ENCODE data around the gene FBXO34.
"Not testable (repeated sequence)": the region's sequence is repeated elsewhere in the genome, so short reads cannot be mapped to it uniquely, and the experiment has no call there.

FBXO34 gene

DNA sequence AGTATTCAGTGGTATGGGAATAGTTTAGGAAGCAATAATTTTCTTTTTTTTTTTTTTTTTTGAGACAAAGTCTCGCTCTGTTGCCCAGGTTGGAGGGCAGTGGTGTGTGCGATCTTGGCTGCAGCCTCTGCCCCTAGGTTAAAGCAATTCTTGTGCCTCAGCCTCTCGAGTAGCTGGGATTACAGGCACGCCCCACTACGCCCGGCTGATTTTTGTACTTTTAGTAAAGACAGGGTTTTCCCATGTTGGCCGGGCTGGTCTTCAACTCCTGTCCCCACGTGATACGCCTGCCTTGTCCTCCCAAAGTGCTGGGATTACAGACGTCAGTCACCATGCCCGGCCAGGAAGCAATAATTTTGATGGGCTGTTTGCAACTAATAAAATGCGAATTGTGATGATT is 78.3 kb downstream of the FBXO34 start:
- DNase-seq: no peak

DNA sequence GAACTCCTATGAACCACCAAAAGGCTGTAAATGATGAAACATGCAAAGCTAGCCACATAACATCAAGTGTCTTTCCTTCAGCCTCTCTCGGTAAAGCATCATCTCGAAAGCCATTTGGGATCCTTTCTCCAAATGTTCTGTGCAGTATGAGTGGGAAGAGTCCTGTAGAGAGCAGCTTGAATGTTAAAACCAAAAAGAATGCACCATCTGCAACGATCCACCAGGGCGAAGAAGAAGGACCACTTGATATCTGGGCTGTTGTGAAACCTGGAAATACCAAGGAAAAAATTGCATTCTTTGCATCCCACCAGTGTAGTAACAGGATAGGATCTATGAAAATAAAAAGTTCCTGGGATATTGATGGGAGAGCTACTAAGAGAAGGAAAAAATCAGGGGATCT is 79.2 kb downstream of the FBXO34 start:
- no peak for DNase-seq

DNA sequence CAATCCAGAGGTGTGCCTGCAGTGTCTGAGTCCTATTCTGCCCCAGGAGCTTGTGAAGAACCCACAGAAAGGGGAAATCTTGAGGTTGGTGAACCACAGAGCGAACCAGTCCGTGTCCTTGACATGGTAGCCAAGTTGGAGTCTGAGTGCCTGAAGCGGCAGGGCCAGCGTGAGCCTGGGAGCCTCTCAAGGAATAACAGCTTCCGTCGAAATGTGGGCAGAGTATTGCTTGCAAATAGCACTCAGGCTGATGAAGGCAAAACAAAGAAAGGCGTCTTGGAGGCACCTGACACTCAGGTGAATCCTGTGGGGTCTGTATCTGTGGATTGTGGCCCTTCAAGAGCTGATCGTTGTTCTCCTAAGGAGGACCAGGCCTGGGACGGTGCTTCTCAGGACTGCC is 79.9 kb downstream of the FBXO34 start:
- DNase-seq: no peak

DNA sequence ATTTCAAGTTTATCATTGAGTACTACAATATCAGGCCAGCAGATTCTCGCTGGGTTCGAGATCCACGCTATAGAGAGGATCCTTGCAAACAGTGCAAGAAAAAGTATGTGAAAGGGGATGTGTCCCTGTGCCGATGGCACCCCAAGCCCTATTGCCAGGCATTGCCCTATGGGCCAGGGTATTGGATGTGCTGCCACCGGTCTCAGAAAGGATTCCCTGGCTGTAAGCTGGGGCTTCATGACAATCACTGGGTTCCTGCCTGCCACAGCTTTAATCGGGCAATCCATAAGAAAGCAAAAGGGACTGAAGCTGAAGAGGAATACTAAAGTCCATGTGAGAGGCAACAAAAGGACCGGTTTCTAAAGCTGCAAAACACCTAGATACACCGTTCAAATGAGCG is 81.0 kb downstream of the FBXO34 start:
- DNase-seq: no peak

DNA sequence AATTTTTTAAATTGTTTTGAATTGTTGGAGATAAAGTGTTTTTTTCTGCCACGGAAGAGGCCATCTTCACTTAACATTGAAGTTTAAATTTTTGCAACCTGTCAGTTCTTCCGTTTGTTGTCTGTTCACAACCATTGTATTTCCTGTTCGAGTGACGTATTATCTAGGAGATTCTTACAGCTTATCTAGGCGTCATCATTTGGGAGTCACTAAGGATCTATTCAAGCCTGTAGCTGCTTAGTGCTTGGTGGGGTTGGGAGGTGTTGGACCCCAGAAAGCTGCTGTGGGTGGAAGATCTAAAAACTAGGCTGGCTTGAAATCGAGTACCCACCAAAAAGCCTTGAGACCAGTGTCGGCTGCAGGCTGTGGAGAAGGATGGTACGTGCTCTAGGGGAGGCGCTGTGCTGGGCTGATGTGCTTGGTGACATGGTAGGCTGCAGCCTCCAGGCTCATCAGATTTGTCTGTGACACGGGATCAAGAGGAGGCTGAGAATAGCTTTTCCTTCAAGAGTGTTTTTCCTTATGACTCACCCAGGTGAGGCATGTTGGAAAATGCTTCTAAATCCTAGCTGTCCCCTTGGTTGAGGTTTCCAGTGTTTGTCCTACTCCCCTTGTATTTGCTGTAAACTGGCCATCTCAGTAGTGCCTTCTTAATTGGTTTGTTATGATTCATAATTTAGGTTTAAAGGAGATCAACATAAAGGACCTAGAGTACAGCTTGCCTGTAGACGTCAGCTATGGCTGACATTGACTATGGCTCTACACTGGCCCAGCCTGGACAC is 82.7 kb downstream of the FBXO34 start:
- no peak for DNase-seq

DNA sequence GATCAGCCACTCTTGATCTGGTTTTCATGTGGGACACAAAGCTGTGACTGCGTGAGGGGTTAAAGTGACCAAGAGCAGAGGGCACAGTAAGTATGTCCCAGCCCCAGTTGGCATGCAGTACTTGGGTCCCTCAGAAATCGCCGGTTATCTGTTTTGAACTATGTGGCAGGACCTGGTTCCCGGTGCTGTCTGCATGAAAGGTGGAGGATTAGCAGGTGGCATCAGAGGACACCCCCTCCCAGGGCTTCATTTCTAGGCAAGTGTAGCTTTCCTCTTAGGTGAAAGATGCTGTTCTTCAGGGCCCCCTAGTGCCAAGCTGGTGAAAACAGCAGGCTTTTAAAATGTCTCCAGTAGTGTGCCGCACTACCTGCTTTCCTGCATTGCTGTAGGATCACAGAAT is 83.3 kb downstream of the FBXO34 start:
- DNase-seq: no peak

DNA sequence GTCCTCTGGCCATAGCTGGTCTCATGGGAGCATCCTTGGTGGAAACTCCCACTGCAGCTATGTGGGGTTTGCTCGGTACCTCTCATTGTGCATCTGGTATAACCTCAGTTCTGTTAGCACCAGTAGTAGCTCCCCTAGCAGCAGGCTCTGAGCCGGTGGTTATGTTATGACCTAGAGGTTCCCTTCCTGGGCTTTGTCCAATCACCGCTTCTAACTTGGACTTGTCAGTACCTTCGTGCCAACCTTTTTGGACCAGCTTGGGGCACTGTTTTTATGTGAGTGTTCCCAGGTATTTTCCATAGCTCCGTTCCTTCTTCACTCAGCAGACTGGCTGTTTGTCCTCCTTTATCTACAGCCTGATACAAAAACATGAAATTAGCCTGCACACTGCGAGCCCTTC is 84.7 kb downstream of the FBXO34 start:
- DNase-seq: no peak

DNA sequence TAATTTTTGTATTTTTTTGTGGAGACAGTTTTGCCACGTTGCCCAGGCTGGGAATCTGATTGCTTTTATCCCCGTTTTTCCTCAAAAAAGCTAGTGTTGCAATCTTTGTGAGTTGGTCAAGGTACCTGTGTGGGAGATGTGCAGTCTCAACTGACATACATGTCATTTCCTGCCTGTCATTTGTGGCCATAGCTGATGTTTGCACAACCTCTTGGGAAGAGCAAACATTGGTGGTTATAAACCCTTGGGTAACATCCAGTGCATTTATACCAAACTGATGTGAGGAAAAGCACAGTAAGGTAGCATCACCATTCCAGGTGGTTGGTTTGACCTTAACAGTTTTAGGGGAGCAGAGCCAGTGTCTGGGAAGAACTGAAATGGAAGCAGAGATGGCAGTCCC is 85.7 kb downstream of the FBXO34 start:
- no peak for DNase-seq

DNA sequence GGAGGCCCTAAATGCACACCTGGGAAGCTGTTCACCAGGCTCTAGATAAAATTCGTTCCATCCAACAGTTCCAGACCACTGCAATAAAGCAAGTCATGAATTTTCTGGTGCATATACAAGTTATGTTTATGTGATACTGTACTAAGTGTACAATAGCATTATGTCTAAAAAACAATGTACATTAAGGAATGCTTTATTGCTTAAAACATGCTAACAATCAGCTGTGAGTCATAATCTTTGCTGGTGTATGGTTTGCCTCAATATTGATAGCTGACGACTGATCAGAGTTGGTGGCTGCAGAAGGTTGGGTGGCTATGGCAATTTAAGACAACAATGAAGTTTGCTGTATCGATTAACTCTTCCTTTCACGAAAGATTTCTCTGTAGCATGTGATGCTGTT is 88.1 kb downstream of the FBXO34 start:
- DNase-seq: no peak

DNA sequence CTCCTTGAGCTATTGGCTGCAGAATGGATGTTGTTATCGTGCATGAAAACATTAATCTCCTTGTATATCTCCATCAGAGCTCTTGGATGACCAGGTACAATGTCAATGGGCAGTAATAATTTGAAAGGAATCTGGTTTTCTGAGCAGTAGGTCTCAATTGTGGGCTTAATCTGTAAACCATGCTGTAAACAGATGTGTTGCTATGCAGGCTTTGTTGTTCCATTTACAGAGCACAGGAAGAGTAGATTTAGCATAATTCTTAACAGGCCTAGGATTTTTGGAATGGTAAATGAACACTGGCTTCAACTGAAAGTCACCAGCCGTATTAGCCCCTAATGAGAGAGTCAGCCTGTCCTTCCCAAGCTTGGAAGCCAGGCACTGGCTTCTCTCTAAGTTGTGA is 90.0 kb downstream of the FBXO34 start:
- no peak for DNase-seq

DNA sequence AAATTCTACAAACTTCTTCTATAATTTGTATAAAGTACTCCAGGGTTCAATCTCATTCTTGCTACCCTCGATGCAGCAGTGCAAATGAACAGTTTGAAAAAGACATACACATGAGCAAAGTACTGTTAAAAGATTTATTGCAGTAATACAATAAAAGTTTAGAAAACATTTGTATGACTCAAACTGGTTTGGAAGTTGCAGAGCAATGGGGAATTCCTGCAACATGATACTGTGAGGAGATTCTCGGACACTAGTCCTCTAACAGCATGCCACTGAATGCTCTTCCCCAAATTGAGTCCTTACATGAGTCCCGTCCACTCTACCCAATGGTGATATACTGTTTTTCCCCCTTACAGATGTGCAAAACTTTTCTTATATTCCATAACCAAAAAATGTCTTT is 95.0 kb downstream of the FBXO34 start:
- DNase-seq: no peak

DNA sequence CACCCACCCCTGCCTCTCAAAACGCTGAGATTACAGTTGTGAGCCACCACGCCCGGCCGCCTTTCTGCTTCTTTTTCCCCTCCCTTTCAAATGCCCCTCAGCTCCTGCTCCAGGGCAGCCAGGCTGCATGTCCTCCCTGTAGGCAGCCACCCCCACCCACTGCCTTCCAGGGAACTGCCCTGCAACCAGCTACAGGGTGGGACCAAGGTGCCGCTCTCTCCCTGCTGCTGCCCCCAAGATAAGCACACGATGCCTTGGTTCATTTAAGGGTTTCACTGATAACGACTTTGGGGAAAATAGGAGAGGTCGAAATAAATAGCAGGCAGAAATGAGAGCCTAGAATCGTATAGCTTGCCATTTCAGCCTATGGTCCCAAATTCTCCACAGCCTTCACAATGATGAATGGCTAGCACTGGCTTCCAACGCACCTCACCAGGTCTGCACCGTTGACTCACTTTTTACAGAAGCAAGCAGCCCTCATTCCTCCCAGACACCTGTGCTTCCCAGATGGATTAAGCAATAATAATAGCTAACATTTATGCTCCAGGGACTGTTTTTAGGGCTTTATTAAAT is 99.7 kb downstream of the FBXO34 start:
- no peak for DNase-seq

DNA sequence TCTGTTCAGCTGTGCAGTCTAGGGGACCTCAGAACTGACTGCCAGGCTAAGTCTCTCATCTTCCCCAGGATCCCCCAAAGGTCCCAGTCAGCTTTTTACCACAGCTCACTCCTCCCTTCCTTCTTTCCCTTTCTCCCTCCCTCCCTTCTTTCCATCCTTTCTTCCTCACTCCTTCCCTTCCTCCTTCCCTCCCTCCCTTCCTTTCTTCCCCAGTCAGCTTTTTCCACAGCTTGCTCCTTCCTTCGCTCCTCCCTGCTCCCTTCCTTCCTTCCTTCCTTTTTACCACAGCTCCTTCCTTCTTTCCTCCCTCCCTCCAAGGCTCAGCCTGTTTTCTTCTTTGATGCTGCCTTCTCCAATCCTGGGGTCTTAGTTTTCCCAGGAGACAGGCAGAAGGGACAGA is 101.2 kb downstream of the FBXO34 start:
- DNase-seq: no peak

DNA sequence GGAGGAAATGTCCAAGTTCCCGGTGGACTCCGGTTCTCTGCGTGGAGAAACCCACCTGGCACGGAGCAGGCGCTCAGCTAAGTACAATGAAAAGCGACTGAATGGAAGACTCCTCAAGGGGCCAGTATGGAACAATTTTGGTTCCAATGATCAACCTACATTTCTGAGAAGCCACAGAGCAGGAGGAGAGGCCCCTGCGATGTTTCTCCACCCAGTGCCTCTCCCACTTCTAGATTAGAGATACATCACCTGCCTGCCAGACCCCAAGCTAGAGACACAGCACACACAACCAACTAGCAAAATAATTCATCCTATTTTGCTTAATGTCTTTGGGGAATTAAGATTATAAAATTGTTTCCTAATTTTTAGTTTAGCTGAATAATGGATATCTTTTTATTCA is 101.6 kb downstream of the FBXO34 start:
- DNase-seq: no peak

DNA sequence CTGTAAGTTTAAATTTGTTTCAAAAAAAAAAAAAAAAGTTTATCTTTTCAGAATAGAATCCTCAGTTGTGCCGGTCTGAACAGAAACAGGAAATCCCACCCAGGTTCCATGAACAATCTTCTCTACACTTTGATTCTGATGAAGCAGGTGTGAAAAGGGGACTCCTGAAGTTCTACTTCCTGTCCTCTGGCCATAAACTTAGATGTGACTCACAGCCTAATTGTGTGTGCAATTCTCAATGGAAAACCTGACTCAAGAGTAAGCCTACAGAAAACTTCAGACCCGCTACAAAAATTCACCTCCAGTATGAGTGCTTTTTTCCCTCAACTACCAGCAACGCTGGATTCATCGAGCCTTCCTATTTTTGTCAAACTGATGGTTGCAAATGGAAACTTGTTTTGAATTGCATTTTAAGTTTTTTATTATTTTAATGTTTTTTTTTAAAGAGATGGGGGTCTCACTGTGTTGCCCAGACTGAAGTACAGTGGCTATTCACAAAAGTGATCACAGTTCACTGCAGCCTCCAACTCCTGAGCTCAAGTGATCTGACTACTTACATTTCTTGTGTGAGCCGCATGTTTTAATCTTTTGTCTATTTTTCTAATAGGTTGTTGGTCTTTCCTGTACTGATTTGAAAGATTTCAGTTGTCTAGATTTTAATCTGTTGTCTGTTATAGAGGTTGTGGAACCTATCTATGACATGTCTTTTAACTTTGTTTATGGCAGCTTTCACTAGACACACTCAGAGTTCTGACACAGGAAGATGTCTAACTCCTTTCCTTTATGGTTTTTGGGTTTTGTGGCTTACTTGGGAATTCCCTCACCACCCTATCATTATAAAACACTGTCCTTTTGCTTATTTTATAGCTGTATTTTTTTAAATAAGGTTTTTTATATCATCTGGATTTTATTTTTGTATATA is 102.8 kb downstream of the FBXO34 start:
- no peak for DNase-seq

DNA sequence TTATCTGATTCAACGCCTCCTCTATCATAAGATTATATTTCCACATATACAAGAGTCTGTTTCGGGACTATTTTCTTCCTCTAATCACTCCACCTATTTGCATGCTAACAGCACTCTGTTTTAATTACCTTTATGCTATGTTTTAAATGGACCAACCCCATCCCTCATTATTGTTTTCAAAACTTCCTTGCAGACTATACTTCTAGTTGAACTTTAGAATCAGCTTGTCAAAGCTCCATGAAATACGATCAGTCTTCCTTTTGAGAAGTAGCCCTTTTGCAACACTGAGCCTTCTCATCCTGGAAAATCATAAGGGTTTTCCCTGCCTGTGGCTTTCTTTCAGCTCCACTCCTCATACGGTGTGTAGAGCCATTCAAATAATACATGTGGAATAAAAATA is 103.5 kb downstream of the FBXO34 start:
- DNase-seq: no peak

DNA sequence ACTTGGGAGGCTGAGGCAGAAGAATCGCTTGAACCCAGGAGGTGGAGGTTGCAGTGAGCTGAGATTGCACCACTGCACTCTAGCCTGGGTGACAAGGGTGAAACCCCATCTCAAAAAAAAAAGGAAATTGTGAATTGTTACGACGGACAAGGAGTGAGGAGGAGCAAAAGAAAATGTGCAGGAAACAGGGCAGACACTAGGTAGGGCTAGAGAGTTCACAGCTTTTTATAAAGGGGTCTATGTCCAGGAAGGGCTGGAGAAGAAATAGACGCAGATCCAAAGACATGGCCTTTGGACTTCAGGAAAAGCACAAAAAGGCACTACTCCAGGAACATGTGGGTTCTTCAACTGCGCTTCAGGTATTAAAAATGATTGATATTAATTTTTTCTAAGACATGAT is 106.0 kb downstream of the FBXO34 start:
- DNase-seq: no peak

DNA sequence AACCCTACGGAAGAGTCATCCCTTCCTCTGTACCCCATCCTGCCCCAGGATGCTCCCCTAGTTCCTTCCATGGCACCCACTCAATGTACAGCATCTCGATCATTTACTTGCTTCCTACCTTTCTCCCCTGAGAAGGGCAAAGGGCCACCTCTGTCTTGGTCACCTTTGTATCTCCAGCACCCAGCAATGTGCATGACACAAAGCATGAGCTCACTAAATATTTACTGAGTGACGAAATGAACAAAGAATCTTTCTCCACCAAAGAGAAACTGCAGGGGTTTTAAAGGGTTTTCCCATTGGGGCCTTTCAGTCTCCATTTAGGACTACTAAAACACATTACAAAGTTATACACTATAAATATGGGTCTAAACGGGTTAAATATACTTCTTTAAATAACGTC is 109.8 kb downstream of the FBXO34 start:
- DNase-seq: no peak

DNA sequence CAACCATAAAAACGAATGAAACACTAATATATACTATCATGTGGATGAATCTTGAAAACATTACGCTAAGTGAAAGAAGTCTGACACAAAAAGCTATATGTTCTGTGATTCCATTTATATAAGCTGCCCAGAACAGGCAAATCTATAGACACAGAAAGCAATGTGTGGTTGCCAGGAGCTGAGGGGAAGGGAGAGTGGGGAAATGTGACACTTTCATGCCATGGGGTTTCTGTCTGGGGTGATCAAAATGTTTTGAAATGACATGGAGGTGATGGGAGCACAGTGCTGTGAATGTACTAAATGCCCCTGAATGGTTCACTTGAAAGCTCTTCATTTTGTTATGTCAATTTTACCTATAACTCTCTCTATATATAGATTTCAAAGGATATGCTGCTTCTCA is 110.3 kb downstream of the FBXO34 start:
- DNase-seq: no peak

DNA sequence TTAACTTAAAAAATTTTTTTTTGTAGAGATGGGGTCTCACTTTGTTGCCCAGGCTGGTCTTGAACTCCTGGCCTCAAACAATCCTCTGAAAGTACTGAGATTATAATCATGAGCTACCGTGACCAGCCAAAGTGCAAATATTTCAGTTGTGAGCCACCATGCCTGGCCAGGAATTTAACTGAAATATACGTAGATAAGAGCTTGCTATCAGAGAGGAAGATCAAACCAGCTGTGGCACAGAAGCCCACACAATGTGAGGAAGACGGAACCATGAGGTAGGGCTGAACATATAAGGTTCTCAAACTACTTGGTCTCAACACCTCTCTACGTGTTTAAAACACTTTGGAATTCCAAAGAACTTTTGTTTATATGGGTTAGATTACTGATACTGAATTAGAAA is 111.3 kb downstream of the FBXO34 start:
- DNase-seq: no peak

DNA sequence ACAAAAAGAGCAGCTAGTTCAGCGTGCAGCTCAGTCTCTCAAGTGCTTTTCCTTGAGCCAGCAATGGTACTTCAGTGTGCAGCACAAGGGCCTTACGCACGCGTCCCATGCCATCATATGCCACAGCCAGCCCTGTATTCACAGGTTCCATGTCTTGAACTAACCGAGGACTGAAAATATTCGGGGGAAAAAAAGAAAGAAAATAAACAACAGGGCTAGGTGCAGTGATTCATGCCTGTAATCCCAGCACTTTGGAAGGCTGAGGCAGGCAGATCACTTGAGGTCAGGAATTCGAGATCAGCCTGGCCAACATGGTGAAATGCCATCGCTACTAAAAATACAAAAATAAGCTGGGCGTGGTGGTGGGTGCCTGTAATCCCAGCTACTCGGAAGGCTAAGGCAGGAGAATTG is 111.8 kb downstream of the FBXO34 start:
- not testable (repeated sequence) for DNase-seq

DNA sequence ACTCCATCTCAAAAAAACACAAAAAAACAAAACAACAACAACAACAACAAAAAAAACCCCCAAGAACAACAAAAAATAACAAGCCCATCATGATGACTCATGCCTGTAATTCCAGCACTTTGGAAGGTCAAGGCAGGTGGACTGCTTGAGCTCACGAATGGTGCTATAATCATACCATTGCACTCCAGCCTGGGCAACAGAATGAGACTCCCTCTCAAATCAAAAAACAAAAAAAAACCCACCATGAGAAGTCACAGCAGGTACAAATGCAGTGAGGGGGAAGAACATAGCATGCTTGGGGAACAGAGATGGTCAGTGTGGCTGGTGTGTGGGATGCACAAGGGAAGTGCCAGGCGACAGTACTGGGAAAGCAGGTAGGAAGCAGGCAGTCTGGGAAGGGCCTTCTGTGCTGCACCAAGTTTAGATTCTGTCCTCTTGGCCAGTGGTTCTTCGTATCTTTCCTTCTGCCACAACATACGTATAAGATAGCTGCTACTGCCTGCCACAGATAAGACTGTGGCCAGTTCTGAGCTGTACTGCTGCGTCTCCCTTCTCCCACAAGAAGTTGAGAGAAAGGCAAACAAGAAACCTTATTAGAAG is 112.4 kb downstream of the FBXO34 start:
- no peak for DNase-seq

DNA sequence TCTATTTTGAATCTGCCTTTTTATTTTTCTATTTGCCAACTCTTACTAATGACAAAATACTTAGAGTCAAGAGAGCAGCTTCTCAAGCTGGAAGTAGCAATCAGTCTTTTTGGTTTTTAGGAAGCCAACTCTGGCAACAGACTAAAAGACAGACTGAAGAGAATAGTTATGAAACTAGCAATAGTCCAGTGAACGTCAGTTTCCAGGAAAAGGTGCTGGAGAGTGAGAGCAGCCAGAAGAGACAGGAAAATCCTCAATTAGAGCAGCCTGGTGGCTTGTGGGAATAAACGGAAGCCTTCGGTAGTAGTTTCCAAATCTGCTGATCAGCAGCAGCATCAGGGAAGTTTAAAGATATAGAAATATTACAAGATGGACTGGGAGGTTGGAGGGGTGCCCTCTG is 113.3 kb downstream of the FBXO34 start:
- no peak for DNase-seq

Data from GOT3 (cell line).